CD4-positive, CD25-positive, alpha-beta regulatory T cell (primary cell): ENCODE measurements around the gene GATM. TPM values are rescaled to one million over a fixed set of nuclear protein-coding genes. Genes with fewer than 3 reads are reported as not detected.

ENCODE experiments used
- ATAC-seq, 2 donors: fragments of 150-1000 bp; cut with Tn5 transposase; one replicate each; pipeline ENCODE4 v1.10.0; 2021; ENCODE audit warnings: low read depth in 2 of 2, moderate number of reproducible peaks in 2 of 2, moderate library complexity in 1 of 2
- DNase-seq, 3 donors: peaks; one replicate each; pipeline versions ENCODE4 v3.0.0 to v3.0.0-alpha.2; 2012 to 2022; ENCODE audit warnings: mixed read lengths in 1 of 3
- H3K27ac ChIP-seq: one replicate; pipeline ENCODE4 v1.7.0; 2013; ENCODE audit warnings: mild to moderate bottlenecking, low read length; ENCODE audit not compliant: insufficient read depth, poor library complexity, severe bottlenecking
- H3K27me3 ChIP-seq: one replicate; pipeline ENCODE4 v1.7.0; 2013; ENCODE audit warnings: low read length; ENCODE audit not compliant: control insufficient read depth, insufficient read depth
- H3K36me3 ChIP-seq: one replicate; pipeline ENCODE4 v1.7.0; 2013; ENCODE audit warnings: mild to moderate bottlenecking, low read length, moderate library complexity; ENCODE audit not compliant: control insufficient read depth, insufficient read depth
- H3K4me1 ChIP-seq: 2 replicates; pipeline ENCODE4 v1.7.0; 2013; ENCODE audit warnings: mild to moderate bottlenecking, low read length; ENCODE audit not compliant: insufficient read depth, control insufficient read depth, poor library complexity, severe bottlenecking
- H3K4me3 ChIP-seq: one replicate; pipeline ENCODE4 v1.7.0; 2013; ENCODE audit warnings: low read depth, mild to moderate bottlenecking, low read length, moderate library complexity
- H3K9me3 ChIP-seq, 2 experiments: 1 replicate in 1 of 2; 2 replicates in 1 of 2; pipeline ENCODE4 v1.7.0; 2013; ENCODE audit warnings: low read length in 2 of 2, mild to moderate bottlenecking in 1 of 2, moderate library complexity in 1 of 2; ENCODE audit not compliant: control insufficient read depth in 2 of 2
- H3K27ac Mint-ChIP-seq, 3 donors: one replicate each; pipeline ENCODE4 v1.8.0; 2020 to 2022; ENCODE audit warnings: mild to moderate bottlenecking in 3 of 3, mixed read lengths in 3 of 3, moderate library complexity in 2 of 3
- H3K27me3 Mint-ChIP-seq: one replicate; pipeline ENCODE4 v1.8.0; 2022; ENCODE audit warnings: mild to moderate bottlenecking, mixed read lengths
- H3K36me3 Mint-ChIP-seq: one replicate; pipeline ENCODE4 v1.8.0; 2020; ENCODE audit warnings: mixed read lengths
- H3K4me1 Mint-ChIP-seq, 4 donors: one replicate each; pipeline ENCODE4 v1.8.0; 2020 to 2022; ENCODE audit warnings: mixed read lengths in 4 of 4, mild to moderate bottlenecking in 1 of 4
- H3K4me3 Mint-ChIP-seq, 4 donors: one replicate each; pipeline ENCODE4 v1.8.0; 2020 to 2022; ENCODE audit warnings: mild to moderate bottlenecking in 4 of 4, mixed read lengths in 4 of 4, moderate library complexity in 3 of 4
- H3K9me3 Mint-ChIP-seq, 7 donors: one replicate each; pipeline ENCODE4 v1.8.0; 2020 to 2022; ENCODE audit warnings: mixed read lengths in 7 of 7, mild to moderate bottlenecking in 3 of 7, moderate library complexity in 2 of 7
- polyA plus RNA-seq, 4 donors: library from polyadenylated mRNA; unstranded; fragments of 300-500 nt; fragmentation: Illumina TruSeq; gene quantifications; one replicate each; pipeline ENCODE4 v1.2.3, GENCODE V29; 2021
- total RNA-seq: library from RNA; stranded (reverse); gene quantifications from one replicate; pipeline ENCODE4 v1.2.3, GENCODE V29; 2022

The GATM gene
- total and polyA plus RNA-seq, 5 donors from 2014 or later, result 0.16 to 1.0 (median 0.86) TPM

GRCh38 chr15:45363334-45363733, 15.0 kb downstream of the GATM start:
- H3K9me3 ChIP-seq, result no peaks in the 10 kb centered on the region
- DNase-seq (no peak), ATAC-seq (no peak)
- H3K4me3 ChIP-seq, result no peak overlapping the region
- H3K27me3 ChIP-seq, result peaks cover 6% of the 10 kb centered on the region
- H3K27me3 Mint-ChIP-seq, result peaks cover 18% of the 10 kb centered on the region
- no peaks in the 10 kb centered on the region for H3K36me3 ChIP-seq
- no peaks in the 10 kb centered on the region for H3K4me1 ChIP-seq
- H3K27ac Mint-ChIP-seq, result no peak overlapping the region
- H3K27ac ChIP-seq, result no peak overlapping the region
- H3K9me3 Mint-ChIP-seq, result no peaks in the 10 kb centered on the region
- H3K4me1 Mint-ChIP-seq, result no peaks in the 10 kb centered on the region
- no peak overlapping the region for H3K4me3 Mint-ChIP-seq
- H3K36me3 Mint-ChIP-seq, result no peaks in the 10 kb centered on the region

GRCh38 chr15:45362419-45362818, 15.9 kb downstream of the GATM start:
- no peak overlapping the region for H3K4me3 ChIP-seq
- H3K4me1 ChIP-seq, result no peaks in the 10 kb centered on the region
- no peaks in the 10 kb centered on the region for H3K36me3 ChIP-seq
- H3K27ac ChIP-seq, result no peak overlapping the region
- peaks cover 6% of the 10 kb centered on the region for H3K27me3 ChIP-seq
- no peak overlapping the region for H3K27ac Mint-ChIP-seq
- H3K9me3 Mint-ChIP-seq, result no peaks in the 10 kb centered on the region
- H3K9me3 ChIP-seq, result no peaks in the 10 kb centered on the region
- no peaks in the 10 kb centered on the region for H3K36me3 Mint-ChIP-seq
- no peak for ATAC-seq
- H3K4me3 Mint-ChIP-seq, result no peak overlapping the region
- no peak for DNase-seq
- H3K4me1 Mint-ChIP-seq, result no peaks in the 10 kb centered on the region
- H3K27me3 Mint-ChIP-seq, result peaks cover 22% of the 10 kb centered on the region

GRCh38 chr15:45361878-45362277, 16.5 kb downstream of the GATM start:
- Histone ChIP-seq H3K4me3 (no peak overlapping the region), H3K36me3 (no peaks in the 10 kb centered on the region), H3K27me3 (peaks cover 6% of the 10 kb centered on the region), H3K27ac (no peak overlapping the region), H3K4me1 (no peaks in the 10 kb centered on the region), H3K9me3 (no peaks in the 10 kb centered on the region)
- Mint-ChIP-seq H3K4me1 (no peaks in the 10 kb centered on the region), H3K4me3 (no peak overlapping the region), H3K27me3 (peaks cover 20% of the 10 kb centered on the region), H3K27ac (peak overlapping the region in 1 of 3 donors; percentile 20), H3K36me3 (no peaks in the 10 kb centered on the region), H3K9me3 (no peaks in the 10 kb centered on the region)
- ATAC-seq, result no peak
- DNase-seq, result no peak

- Mint-ChIP-seq H3K27me3 (peaks cover 29% of the 10 kb centered on the region), H3K4me3 (no peak overlapping the region), H3K36me3 (no peaks in the 10 kb centered on the region), H3K9me3 (no peaks in the 10 kb centered on the region), H3K27ac (no peak overlapping the region), H3K4me1 (no peaks in the 10 kb centered on the region)
- Histone ChIP-seq H3K4me3 (no peak overlapping the region), H3K27ac (no peak overlapping the region), H3K9me3 (no peaks in the 10 kb centered on the region), H3K36me3 (no peaks in the 10 kb centered on the region), H3K27me3 (peaks cover 4% of the 10 kb centered on the region), H3K4me1 (no peaks in the 10 kb centered on the region)
- DNase-seq (no peak), ATAC-seq (no peak)
Measured at GRCh38 chr15:45355860-45356259, 22.5 kb downstream of the GATM start.

- H3K27ac Mint-ChIP-seq, result no peak overlapping the region
- peaks cover 6% of the 10 kb centered on the region for H3K27me3 ChIP-seq
- no peaks in the 10 kb centered on the region for H3K36me3 ChIP-seq
- DNase-seq, result no peak
- no peaks in the 10 kb centered on the region for H3K9me3 Mint-ChIP-seq
- peaks cover 29% of the 10 kb centered on the region for H3K27me3 Mint-ChIP-seq
- ATAC-seq, result no peak
- H3K4me1 Mint-ChIP-seq, result no peaks in the 10 kb centered on the region
- H3K4me3 ChIP-seq, result no peak overlapping the region
- no peak overlapping the region for H3K27ac ChIP-seq
- H3K36me3 Mint-ChIP-seq, result no peaks in the 10 kb centered on the region
- no peaks in the 10 kb centered on the region for H3K4me1 ChIP-seq
- H3K9me3 ChIP-seq, result no peaks in the 10 kb centered on the region
- H3K4me3 Mint-ChIP-seq, result no peak overlapping the region
Measured at GRCh38 chr15:45354711-45355110, 23.6 kb downstream of the GATM start.

- Mint-ChIP-seq H3K27me3 (peaks cover 42% of the 10 kb centered on the region), H3K4me3 (no peak overlapping the region), H3K4me1 (no peaks in the 10 kb centered on the region), H3K36me3 (no peaks in the 10 kb centered on the region), H3K9me3 (peaks cover 0 to 2% (median 0%) of the 10 kb centered on the region in 7 donors), H3K27ac (no peak overlapping the region)
- H3K27ac ChIP-seq, result no peak overlapping the region
- DNase-seq (no peak), ATAC-seq (no peak)
- H3K27me3 ChIP-seq, result peaks cover 12% of the 10 kb centered on the region
- no peaks in the 10 kb centered on the region for H3K9me3 ChIP-seq
- no peaks in the 10 kb centered on the region for H3K4me1 ChIP-seq
- no peak overlapping the region for H3K4me3 ChIP-seq
- no peaks in the 10 kb centered on the region for H3K36me3 ChIP-seq
Measured at GRCh38 chr15:45351227-45351626, 27.1 kb downstream of the GATM start.

GRCh38 chr15:45349623-45350022, 28.7 kb downstream of the GATM start:
- Histone ChIP-seq H3K27ac (no peak overlapping the region), H3K9me3 (no peaks in the 10 kb centered on the region), H3K27me3 (peaks cover 12% of the 10 kb centered on the region), H3K36me3 (no peaks in the 10 kb centered on the region), H3K4me3 (no peak overlapping the region), H3K4me1 (no peaks in the 10 kb centered on the region)
- H3K9me3 Mint-ChIP-seq, result peaks cover 0 to 2% (median 0%) of the 10 kb centered on the region in 7 donors
- H3K4me3 Mint-ChIP-seq, result no peak overlapping the region
- ATAC-seq, result no peak
- no peaks in the 10 kb centered on the region for H3K4me1 Mint-ChIP-seq
- H3K36me3 Mint-ChIP-seq, result no peaks in the 10 kb centered on the region
- no peak overlapping the region for H3K27ac Mint-ChIP-seq
- DNase-seq, result no peak
- H3K27me3 Mint-ChIP-seq, result peaks cover 44% of the 10 kb centered on the region

- Histone ChIP-seq H3K4me1 (no peaks in the 10 kb centered on the region), H3K27me3 (peaks cover 12% of the 10 kb centered on the region), H3K27ac (no peak overlapping the region), H3K9me3 (no peaks in the 10 kb centered on the region), H3K4me3 (no peak overlapping the region), H3K36me3 (no peaks in the 10 kb centered on the region)
- Mint-ChIP-seq H3K36me3 (no peaks in the 10 kb centered on the region), H3K27me3 (peaks cover 34% of the 10 kb centered on the region), H3K4me3 (no peak overlapping the region), H3K9me3 (peaks cover 0 to 2% (median 0%) of the 10 kb centered on the region in 7 donors), H3K27ac (no peak overlapping the region), H3K4me1 (no peaks in the 10 kb centered on the region)
- DNase-seq (no peak), ATAC-seq (no peak)
Measured at GRCh38 chr15:45347989-45348388, 30.4 kb downstream of the GATM start.
